GM18909 (cell line): ENCODE measurements around the gene SDSL.

Source experiments
- ATAC-seq: cut with Tn5 transposase; IDR thresholded peaks from one replicate; pipeline ENCODE4 v1.9.1; 2021; ENCODE audit warnings: mild to moderate bottlenecking; ENCODE audit not compliant: unreplicated experiment, poor library complexity

The SDSL gene

GRCh38 chr12:113466454-113467141 lies 44.4 kb downstream of the SDSL start:
- no peak for ATAC-seq

DNA sequence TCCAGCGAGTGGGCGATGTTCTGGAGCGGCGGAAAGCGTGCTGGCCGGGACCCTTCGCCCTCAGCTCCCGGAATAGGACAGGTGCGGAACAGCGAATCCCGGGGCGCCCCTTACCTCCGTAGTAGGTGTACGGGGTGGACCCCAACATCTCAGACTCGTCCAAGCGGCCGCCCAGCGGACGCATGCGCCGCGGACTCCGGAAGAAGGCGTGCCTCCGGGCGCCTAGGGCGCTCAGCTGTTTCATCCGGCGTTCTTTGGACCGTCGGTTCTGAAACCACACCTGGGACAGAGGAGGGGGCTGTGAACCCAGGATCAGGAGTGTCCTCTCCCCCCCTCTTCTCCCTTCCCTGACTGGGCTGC lies 44.9 kb downstream of the SDSL start:
- no peak for ATAC-seq

DNA sequence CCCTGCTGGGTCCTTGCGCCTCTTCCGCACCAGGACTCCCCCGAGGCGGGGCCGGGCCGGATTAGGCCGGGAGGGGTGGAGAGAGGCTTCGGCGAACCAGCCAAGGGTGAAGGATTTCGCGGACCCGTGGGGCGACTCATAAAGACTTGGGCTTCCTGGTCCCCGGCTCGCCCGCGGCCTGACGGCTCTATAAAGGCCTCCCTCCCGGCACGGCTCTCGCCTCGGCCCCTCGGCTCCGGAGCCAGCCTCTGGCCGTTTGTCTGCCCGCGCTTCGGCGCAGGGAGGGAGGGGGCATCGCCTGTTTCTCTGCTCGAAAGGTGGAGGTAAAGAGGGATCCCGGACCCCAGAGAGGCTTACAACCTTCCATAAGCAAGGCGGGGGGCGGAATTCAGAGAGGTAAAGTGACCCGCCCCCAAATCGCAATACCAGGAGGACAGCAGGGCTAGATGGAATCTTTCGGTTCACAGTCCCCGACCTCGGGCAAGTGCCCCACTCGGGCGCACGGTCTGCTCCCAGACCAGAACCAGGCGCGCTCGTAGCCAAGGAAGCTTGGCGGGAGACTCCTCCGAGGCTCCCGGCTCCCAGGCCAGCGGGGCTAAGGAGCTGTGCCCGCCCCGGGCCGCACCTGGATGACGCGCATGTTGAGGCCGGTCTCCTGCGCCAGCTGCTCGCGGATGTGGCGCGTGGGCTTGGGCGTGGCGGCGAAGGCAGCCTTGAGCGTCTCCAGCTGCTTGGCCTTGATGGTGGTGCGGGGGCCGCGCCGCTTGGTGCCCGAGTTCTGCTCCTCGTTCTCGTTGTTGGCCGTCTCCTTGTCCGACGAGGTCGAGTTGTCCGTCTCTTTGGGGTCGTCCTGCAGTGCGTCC lies 45.6 kb downstream of the SDSL start:
- ATAC-seq = no peak

GRCh38 chr12:113468365-113469223 lies 46.4 kb downstream of the SDSL start:
- ATAC-seq = no peak

- ATAC-seq = no peak
These were observed 47.2 kb downstream of the SDSL start for GRCh38 chr12:113469224-113469948.

- ATAC-seq = no peak
These were observed 48.0 kb downstream of the SDSL start for GRCh38 chr12:113469949-113470743.

DNA sequence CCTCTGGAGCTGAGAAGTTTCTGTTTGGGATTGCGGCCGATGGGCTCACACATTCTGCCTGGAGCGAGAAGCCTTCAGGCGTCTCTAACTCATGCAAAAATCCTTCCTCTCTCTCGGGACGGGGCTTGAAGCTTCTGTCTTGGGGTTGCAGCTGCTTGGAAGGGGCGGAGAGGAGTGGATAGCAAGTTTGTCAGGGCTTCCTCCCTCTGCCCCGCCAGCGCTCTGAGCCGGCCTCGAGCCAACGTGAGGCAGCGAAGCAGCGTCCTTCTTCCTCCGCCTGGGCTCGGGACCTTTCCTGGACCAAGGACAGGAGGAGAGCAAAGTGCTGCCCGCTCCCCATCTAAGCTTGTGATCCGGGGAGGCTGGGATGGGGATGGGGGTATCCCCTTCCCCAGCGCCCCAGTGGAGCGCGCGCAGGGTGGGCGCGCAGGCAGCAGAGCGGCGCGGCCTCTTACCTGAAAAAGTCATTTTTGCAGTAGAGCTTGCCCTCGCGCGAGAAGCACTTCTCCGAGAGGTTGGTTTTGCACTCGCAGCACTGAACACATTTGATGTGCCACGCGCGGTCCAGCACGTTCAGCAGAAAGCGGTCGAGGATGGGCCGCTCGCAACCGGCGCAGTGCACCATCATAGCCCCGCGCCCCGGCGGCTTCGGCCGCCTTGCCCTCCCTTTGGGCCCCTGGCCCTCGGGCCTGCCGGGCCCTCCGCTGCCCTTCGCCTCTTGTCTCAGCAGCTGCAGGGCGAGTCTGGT lies 48.9 kb downstream of the SDSL start:
- no peak for ATAC-seq

DNA sequence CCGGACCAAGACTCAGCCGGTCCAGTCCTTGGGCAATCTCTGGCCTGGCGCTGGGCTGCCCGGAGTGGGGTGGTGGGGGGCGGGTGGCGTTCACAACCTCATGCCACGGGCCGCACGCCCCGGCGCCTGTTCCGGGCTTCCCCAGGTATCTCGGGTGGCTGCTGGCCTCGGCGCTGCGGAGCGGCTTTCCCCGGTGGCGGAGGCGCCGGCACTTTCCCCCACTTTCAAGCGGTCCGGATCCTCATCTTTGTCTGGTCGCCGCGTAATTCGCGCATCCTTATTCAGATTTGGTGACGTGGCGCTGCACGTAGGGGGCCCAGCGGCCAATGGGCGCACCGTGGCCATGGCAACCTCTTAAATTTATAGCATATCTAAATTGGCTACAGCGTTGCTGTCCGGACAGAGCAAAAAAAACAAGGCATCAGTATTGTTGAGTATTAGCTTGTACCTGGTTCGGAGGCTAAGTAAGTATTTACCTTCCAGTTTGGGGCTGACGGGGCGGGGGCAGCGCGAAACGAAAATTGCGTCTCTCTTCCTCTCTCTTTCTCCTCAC lies 49.5 kb downstream of the SDSL start, which contains the start of gene LHX5:
TSS of gene LHX5 (minus strand) at position 253 of the 553 bp plus-strand sequence. CDS start 373 bp downstream, outside the sequence.
- ATAC-seq = no peak

GRCh38 chr12:113472191-113473121 lies 50.3 kb downstream of the SDSL start:
- ATAC-seq = no peak

DNA sequence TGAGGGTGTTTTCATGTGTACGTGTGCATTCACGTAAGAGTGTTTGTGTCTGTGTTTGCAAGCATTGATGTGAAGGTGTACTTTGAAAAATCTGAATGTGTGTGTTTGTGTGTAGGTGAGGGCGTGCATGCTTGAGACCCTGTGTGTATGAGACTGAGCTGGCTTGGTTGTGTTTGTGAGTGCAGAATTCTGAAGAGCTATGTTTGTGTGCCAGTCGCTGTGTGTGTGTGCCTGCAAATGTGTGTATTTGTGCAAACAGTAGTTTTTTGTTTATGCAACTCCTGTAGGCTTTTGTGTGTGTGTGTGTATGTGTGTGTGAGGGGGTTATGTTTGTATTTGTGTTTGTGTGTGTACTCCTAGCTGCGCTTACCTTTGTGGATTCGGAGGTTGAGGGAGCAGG lies 51.2 kb downstream of the SDSL start:
- no peak for ATAC-seq

GRCh38 chr12:113473942-113474341 lies 51.8 kb downstream of the SDSL start:
- no peak for ATAC-seq

- ATAC-seq = no peak
These were observed 52.7 kb downstream of the SDSL start for GRCh38 chr12:113474635-113475436.

GRCh38 chr12:113475451-113476175 lies 53.4 kb downstream of the SDSL start:
- ATAC-seq = no peak

- no peak for ATAC-seq
These were observed 54.2 kb downstream of the SDSL start for GRCh38 chr12:113476176-113476986.
